GM12878 (cell line): ENCODE measurements around the gene GPRASP2. TPM values are rescaled to one million over a fixed set of nuclear protein-coding genes. Genes with fewer than 3 reads are reported as not detected.

ENCODE experiments used
- ATAC-seq: fragments of 200-7000 bp; cut with Tn5 transposase; 3 replicates; pipeline ENCODE4 v1.9.1; 2020; ENCODE audit warnings: mild to moderate bottlenecking, moderate library complexity
- BruUV-seq: library from RNA; stranded (reverse); fragments of 400-500 nt; replicated peaks from 2 replicates; lab custom pipeline; 2021; lab: Mats Ljungman, UMichigan
- CTCF ChIA-PET: fragments of 300-600 bp; sonication (Branson Sonifier 250); formaldehyde crosslinking; extraction: SDS; loops from one replicate; lab custom pipeline; 2021; ENCODE audit warnings: inconsistent platforms; lab: Yijun Ruan, JAX
- POLR2A ChIA-PET: fragments of 350-600 bp; formaldehyde crosslinking; extraction: SDS; loops from one replicate; lab custom pipeline; 2021; ENCODE audit warnings: inconsistent platforms; lab: Charles Lee
- RAD21 ChIA-PET: fragments of 300-600 bp; sonication (Branson Sonifier 250); formaldehyde crosslinking; loops from one replicate; lab custom pipeline; 2023; ENCODE audit warnings: antibody characterized with exemption; ENCODE audit not compliant: unreplicated experiment; lab: Charles Lee
- SMC1A ChIA-PET: fragments of 300-600 bp; sonication (Branson Sonifier 250); formaldehyde crosslinking; loops from one replicate; lab custom pipeline; 2023; ENCODE audit not compliant: unreplicated experiment, uncharacterized antibody; lab: Charles Lee
- DNase-seq: peaks from one replicate; pipeline ENCODE4 v3.0.0-alpha.2; 2011; ENCODE audit warnings: low read depth, low spot score
- FAIRE-seq: peaks from 3 replicates; lab custom pipeline; 2011; peaks lifted over from hg19 to GRCh38; lab: Jason Lieb, UNC
- H2AFZ ChIP-seq: 2 replicates; pipeline ENCODE4 v1.6.0; 2011; ENCODE audit warnings: low read depth, low read length, control low read depth; ENCODE audit not compliant: control insufficient read depth
- H3K27ac ChIP-seq: 2 replicates; pipeline ENCODE4 v1.5.1; 2011; ENCODE audit warnings: control low read depth; ENCODE audit not compliant: control insufficient read depth, insufficient read depth
- H3K27me3 ChIP-seq, 2 experiments: replicated peaks in 1 of 2; 2 replicates each; pipeline versions ENCODE4 v1.6.0 to v1.6.1; 2011; ENCODE audit warnings: low read length in 1 of 2; ENCODE audit not compliant: control insufficient read depth in 2 of 2, insufficient read depth in 2 of 2
- H3K36me3 ChIP-seq, 2 experiments: 2 replicates each; pipeline ENCODE4 v1.5.1; 2011; ENCODE audit warnings: low read length in 1 of 2; ENCODE audit not compliant: control insufficient read depth in 2 of 2, insufficient read depth in 2 of 2
- H3K4me1 ChIP-seq: 2 replicates; pipeline ENCODE4 v1.6.1; 2011; ENCODE audit warnings: mild to moderate bottlenecking, low read length, moderate library complexity, mixed read lengths; ENCODE audit not compliant: control insufficient read depth, insufficient read depth
- H3K4me2 ChIP-seq: 2 replicates; pipeline ENCODE4 v1.6.0; 2011; ENCODE audit warnings: control low read depth; ENCODE audit not compliant: control insufficient read depth, insufficient read depth
- H3K4me3 ChIP-seq: fragments of 200-600 bp; sonication (generic); 2 replicates; pipeline ENCODE4 v1.5.1; 2016
- H3K79me2 ChIP-seq: 2 replicates; pipeline ENCODE4 v1.6.0; 2011; ENCODE audit warnings: low read length; ENCODE audit not compliant: control insufficient read depth, insufficient read depth
- H3K9ac ChIP-seq: 2 replicates; pipeline ENCODE4 v1.8.0; 2011; ENCODE audit warnings: low read length, control low read depth, mixed read lengths; ENCODE audit not compliant: control insufficient read depth, insufficient read depth
- H3K9me3 ChIP-seq: replicated peaks from 3 replicates; pipeline ENCODE4 v1.5.1; 2011; ENCODE audit warnings: mild to moderate bottlenecking, low read length; ENCODE audit not compliant: control insufficient read depth, insufficient read depth
- H4K20me1 ChIP-seq: 2 replicates; pipeline ENCODE4 v1.6.0; 2011; ENCODE audit not compliant: control insufficient read depth, insufficient read depth
- POLR2A ChIP-seq: IDR thresholded peaks from 2 replicates; pipeline ENCODE4 v1.6.1; 2011; ENCODE audit warnings: low read depth, mild to moderate bottlenecking, low read length
- TARDBP ChIP-seq: IDR thresholded peaks from 2 replicates; pipeline ENCODE4 v1.6.1; 2016; ENCODE audit warnings: borderline replicate concordance
- WGBS: methylation state at CpG from one replicate; pipeline ENCODE4 v1.1.6; 2016; ENCODE audit warnings: low lambda C conversion rate; ENCODE audit not compliant: insufficient replicate concordance, insufficient coverage; ENCODE audit errors: missing lambda C conversion rate; 5-methylcytosine and 5-hydroxymethylcytosine counted together
- in situ Hi-C: fragments of 300-500 bp; cut with MboI; formaldehyde crosslinking; loops from 9 replicates; pipeline ENCODE4 v1.14.3; 2018; ENCODE audit warnings: mixed read lengths
- intact Hi-C: fragments of 100-400 bp; cut with micrococcal nuclease; formaldehyde crosslinking; loops from one replicate; pipeline ENCODE4 v1.14.2; 2022; ENCODE audit not compliant: unreplicated experiment
- polyA plus RNA-seq, 11 experiments: library from polyadenylated mRNA; depleted of rRNA in 4 of 11; unstranded in 6 of 11; stranded (reverse) in 5 of 11; fragments of >200 nt; fragmentation: Nextera tagmentation in 4 of 11; fragmentation: Illumina TruSeq in 1 of 11; extraction: Ambion mirVana in 4 of 11; extraction: Trizol in 1 of 11; gene quantifications; 1 replicate in 1 of 11; 2 replicates in 10 of 11; pipeline versions ENCODE4 v1.2.1 to v1.2.3, GENCODE V29; 2011 to 2016; ENCODE audit warnings: inconsistent platforms in 2 of 11, missing spikeins in 2 of 11, low read depth in 1 of 11
- total RNA-seq, 4 experiments: library from RNA; depleted of rRNA in 3 of 4; stranded (reverse); fragments of >200 nt in 3 of 4; fragmentation: Illumina TruSeq in 1 of 4; extraction: Trizol in 1 of 4; gene quantifications; 2 replicates each; pipeline versions ENCODE4 v1.2.1 to v1.2.3, GENCODE V29; 2013 to 2021
- TF ChIP-seq, protein P1 (sequence below): fragments of 450-650 bp; IDR thresholded peaks from 2 replicates; pipeline ENCODE4 v1.6.1; 2016; ENCODE audit warnings: mild to moderate bottlenecking, moderate library complexity, borderline replicate concordance

GPRASP2 gene
- total and polyA plus RNA-seq, 10 of the 15 experiments (the other 5 are each of a cell fraction or from before 2014, with no cell fraction given): 0.08 to 0.27 (median 0.19) TPM; not detected in 1

DNA sequence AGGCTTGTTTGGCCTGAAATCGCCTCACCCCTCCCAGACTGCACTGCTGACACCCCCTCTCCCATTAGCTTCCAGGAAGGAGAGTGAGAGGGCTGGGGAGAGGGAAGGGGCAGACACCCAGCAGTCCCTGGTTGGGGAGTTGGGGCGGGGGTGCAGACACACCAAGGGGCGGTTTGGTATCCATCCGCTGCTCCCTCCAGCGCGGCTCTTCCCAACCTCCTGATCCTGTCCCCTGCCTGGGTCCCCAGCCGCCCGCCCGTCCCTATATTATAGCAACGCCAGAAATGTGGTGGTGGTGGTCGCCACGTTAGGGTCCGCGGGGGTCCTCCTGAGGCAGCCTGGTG is 33.2 kb downstream of the GPRASP2 start:
- no TSS peak for BruUV-seq
- H3K4me2 ChIP-seq: no peak overlapping the region

More for the DNA sequence above, 33.2 kb downstream of the GPRASP2 start:
- WGBS: 52% methylated on average over 10 of the region's 14 CpGs
- ChIA-PET POLR2A (no interaction called here), RAD21 (no interaction called here), SMC1A (no interaction called here), CTCF (no interaction called here)
- Histone ChIP-seq H3K79me2 (no peaks in the 10 kb centered on the region), H3K27me3 (no peaks in the 10 kb centered on the region), H3K9me3 (no peaks in the 10 kb centered on the region), H3K4me1 (no peaks in the 10 kb centered on the region), H4K20me1 (no peaks in the 10 kb centered on the region), H3K4me3 (no peak overlapping the region), H2AFZ (no peak overlapping the region), H3K36me3 (no peaks in the 10 kb centered on the region), H3K9ac (no peak overlapping the region), H3K27ac (no peak overlapping the region)
- ATAC-seq: no peak
- in situ Hi-C loops: no loop called here
- DNase-seq: no peak
- no peak for FAIRE-seq
- TF ChIP-seq POLR2A (no peak), TARDBP (no peak)
- TF ChIP-seq, protein P1, sequence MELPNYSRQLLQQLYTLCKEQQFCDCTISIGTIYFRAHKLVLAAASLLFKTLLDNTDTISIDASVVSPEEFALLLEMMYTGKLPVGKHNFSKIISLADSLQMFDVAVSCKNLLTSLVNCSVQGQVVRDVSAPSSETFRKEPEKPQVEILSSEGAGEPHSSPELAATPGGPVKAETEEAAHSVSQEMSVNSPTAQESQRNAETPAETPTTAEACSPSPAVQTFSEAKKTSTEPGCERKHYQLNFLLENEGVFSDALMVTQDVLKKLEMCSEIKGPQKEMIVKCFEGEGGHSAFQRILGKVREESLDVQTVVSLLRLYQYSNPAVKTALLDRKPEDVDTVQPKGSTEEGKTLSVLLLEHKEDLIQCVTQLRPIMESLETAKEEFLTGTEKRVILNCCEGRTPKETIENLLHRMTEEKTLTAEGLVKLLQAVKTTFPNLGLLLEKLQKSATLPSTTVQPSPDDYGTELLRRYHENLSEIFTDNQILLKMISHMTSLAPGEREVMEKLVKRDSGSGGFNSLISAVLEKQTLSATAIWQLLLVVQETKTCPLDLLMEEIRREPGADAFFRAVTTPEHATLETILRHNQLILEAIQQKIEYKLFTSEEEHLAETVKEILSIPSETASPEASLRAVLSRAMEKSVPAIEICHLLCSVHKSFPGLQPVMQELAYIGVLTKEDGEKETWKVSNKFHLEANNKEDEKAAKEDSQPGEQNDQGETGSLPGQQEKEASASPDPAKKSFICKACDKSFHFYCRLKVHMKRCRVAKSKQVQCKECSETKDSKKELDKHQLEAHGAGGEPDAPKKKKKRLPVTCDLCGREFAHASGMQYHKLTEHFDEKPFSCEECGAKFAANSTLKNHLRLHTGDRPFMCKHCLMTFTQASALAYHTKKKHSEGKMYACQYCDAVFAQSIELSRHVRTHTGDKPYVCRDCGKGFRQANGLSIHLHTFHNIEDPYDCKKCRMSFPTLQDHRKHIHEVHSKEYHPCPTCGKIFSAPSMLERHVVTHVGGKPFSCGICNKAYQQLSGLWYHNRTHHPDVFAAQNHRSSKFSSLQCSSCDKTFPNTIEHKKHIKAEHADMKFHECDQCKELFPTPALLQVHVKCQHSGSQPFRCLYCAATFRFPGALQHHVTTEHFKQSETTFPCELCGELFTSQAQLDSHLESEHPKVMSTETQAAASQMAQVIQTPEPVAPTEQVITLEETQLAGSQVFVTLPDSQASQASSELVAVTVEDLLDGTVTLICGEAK: no peak
- intact Hi-C loops: no loop called here
